HG03571 (cell line): ENCODE measurements around the gene ITGB8.
A peak's percentile ranks its signal among the peaks of the same experiment; 100 is the strongest.

Experiments used
- ATAC-seq: cut with Tn5 transposase; IDR thresholded peaks from one replicate; pipeline ENCODE4 v1.9.1; 2021; ENCODE audit not compliant: unreplicated experiment

The ITGB8 gene

GRCh38 chr7:20364571-20365196 is 34.0 kb downstream of the ITGB8 start:
- ATAC-seq, result no peak

- no peak for ATAC-seq
These were observed 34.8 kb downstream of the ITGB8 start for GRCh38 chr7:20365486-20365885.

DNA sequence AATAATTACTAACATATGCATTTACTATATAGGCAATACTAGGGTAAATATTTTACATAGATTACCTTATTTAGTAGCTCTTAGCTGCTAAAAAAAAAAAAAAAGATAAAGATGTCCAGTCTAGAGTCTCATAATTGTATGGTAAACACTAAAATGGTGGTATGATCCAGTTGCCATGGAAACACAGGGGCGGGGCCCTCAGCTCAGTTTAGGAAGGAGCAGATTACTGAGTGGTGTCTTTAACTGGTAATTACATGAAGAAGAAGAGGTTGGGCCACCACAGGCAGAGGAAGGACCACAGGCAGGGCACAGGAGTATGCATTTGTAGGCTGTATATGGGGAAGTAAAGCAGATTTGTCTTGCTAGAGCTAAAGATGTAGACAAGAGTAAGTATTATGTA is 43.7 kb downstream of the ITGB8 start:
- no peak for ATAC-seq

GRCh38 chr7:20376796-20377195 is 46.1 kb downstream of the ITGB8 start:
- ATAC-seq, result no peak

DNA sequence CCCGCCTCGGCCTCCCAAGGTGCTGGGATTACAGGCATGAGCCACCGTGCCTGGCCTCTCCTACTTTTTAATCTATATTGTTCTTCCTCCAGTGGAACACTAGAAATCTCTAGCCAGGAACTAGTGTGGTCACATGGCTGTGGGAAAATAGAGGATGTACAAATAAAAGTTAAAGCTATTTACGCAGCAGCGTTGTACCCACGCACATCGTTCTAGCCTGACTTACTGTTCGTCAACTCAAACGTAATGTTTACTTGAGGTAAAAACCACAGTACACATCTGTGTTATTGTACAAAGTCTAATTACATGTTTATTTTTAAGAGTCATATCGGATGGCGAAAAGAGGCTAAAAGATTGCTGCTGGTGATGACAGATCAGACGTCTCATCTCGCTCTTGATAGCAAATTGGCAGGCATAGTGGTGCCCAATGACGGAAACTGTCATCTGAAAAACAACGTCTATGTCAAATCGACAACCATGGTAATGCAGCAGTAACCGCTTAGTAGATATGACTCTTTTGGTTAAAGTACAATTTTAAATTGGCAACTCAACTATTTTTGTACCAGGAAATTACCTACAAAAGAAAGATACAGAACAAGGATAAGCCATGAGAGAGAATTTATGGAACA is 50.8 kb downstream of the ITGB8 start:
- no peak for ATAC-seq

GRCh38 chr7:20383351-20383750 is 52.7 kb downstream of the ITGB8 start:
- no peak for ATAC-seq

DNA sequence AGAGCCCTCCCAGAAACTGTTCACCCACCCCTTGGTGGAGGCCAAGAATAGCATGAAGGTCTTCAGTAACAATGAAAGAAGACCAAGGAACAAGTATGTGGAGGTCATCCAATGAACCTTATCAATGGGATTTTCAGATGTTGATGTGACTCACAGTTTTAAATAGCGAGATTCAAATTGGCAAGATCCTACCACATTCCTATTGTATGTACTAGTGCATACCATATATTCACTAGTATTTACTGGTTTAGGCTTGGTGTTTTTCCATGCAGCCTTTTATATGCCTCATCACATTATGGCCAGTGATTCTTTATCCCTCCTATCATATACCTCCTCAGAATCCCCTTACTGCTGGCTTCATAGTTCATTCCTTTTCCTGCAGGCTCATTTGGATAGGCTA is 54.4 kb downstream of the ITGB8 start:
- ATAC-seq, result no peak

DNA sequence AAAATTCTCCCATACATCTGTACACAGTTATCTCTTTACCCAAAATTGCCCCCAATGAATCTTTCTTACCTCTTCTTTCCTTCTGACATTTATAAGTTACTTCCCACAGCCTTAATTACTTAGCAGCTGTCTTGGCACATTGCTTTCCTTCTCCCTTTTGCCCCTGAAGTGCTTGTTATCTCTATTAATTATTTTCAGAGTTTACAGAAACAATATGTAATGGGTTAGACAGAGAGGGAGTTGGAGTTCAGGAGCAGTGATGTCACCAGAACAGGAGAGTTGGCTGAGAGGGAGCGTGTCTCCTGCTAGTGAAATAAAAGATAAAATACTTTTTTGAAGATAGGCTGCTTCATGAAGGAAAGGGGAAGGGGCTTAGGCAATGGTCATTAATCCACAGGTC is 57.4 kb downstream of the ITGB8 start:
- no peak for ATAC-seq

GRCh38 chr7:20389192-20389591 is 58.5 kb downstream of the ITGB8 start:
- ATAC-seq, result peak; percentile 48

GRCh38 chr7:20393021-20393610 is 62.4 kb downstream of the ITGB8 start:
- peak; percentile 49 for ATAC-seq

- ATAC-seq, result no peak
These were observed 62.9 kb downstream of the ITGB8 start for GRCh38 chr7:20393616-20394015.

- no peak for ATAC-seq
These were observed 63.6 kb downstream of the ITGB8 start for GRCh38 chr7:20394284-20394683.

- no peak for ATAC-seq
These were observed 64.4 kb downstream of the ITGB8 start for GRCh38 chr7:20395104-20395503.

DNA sequence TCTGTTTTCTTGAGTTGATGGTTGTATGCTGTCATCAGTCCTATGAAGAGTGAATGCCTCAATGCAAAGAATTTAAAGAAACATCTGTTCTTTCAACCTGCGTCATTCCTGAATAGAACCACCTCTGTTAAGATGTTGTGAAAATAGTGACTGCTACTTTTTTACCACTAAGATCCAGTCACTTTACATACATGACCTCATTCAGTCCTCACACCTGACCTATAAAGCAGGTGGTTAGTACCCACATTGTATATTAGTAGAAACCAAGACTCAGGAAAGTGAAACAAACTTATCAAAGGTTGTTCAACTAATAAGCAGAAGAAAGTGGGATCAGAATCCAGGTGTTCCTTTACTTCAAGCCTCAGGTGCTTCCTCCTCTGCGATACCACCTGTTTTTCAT is 64.8 kb downstream of the ITGB8 start:
- no peak for ATAC-seq

DNA sequence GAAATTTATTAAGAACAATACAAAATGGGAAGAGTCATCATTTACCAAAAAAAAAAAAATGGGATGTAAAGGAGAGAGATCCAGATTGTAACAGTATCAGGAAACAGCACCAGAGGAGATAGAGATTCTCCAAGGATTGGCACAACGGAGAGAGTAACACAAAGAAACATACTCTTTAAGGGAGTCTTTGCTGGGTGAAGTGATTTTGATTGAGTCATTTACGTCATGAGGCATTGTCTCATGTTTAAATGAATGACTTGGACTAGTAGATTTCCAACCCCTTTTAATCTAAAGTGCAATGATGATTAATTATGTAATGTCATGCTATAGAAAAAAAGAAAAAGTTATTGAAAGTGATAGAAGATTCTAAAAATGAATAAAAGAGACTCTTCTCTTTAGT is 68.8 kb downstream of the ITGB8 start:
- ATAC-seq, result no peak

DNA sequence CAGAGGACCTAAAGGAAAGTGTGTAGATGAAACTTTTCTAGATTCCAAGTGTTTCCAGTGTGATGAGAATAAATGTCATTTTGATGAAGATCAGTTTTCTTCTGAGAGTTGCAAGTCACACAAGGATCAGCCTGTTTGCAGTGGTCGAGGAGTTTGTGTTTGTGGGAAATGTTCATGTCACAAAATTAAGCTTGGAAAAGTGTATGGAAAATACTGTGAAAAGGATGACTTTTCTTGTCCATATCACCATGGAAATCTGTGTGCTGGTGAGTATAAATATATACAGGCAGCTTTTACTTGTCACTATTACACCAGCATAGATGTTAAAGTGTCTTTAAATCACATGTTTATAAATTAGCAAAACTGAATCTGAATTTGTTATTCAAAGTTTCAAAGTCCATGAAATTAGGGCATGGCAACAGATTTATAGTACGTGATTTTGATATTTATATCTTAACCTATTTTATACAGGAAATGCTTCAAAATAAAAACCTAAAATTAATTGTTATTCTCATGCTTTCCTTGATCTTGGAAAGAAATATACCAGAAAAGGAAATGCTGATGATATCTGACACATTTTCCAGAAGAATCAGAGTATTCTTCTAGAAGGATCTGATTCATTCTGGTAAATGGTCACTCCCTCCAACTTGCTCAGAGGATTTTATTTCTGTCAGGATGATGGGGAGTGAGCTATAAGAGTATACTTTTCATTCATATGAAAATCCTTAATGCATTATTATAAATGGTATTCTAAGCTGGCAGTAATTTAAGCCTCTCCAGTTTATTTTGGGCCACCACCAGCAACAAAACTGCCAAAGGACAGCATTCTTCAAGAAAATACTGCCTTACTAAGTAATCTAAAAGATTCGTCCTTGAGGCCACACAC is 71.4 kb downstream of the ITGB8 start:
- no peak for ATAC-seq

- ATAC-seq, result no peak
These were observed 72.1 kb downstream of the ITGB8 start for GRCh38 chr7:20402747-20403230.

- no peak for ATAC-seq
These were observed 72.6 kb downstream of the ITGB8 start for GRCh38 chr7:20403331-20403730.

DNA sequence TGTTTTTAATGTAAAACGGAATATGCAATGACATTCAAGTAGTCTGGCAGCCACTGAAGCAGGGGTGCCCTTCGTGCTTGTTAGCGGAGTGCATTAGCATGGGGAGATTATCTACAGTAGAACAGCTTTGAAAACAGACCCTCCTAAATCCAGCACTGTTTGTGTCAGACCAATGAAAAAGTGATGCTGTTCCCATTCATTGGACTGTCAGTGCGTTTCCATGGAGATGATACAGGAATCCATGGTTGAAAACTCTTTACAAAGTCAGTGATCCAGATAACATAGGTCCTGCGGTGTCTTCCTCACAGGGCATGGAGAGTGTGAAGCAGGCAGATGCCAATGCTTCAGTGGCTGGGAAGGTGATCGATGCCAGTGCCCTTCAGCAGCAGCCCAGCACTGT is 73.6 kb downstream of the ITGB8 start:
- ATAC-seq, result no peak

- ATAC-seq, result no peak
These were observed 77.1 kb downstream of the ITGB8 start for GRCh38 chr7:20407585-20408466.

- ATAC-seq, result no peak
These were observed 77.7 kb downstream of the ITGB8 start for GRCh38 chr7:20408467-20408826.
